Lower lobe of right lung (tissue), 2 donors: ENCODE measurements around the gene MGAT4A. TPM values are rescaled to one million over a fixed set of nuclear protein-coding genes. Genes with fewer than 3 reads are reported as not detected.
A peak's percentile ranks its signal among the peaks of the same experiment; 100 is the strongest.

Experiments
- ATAC-seq, 2 donors: fragments of 200-7000 bp; cut with Tn5 transposase; one replicate each; pipeline ENCODE4 v1.9.1; 2020 to 2022; ENCODE audit warnings: mild to moderate bottlenecking in 2 of 2, moderate library complexity in 2 of 2
- DNase-seq: peaks from one replicate; pipeline ENCODE4 v3.0.0-alpha.2; 2020
- H3K27ac ChIP-seq: fragments of 200-600 bp; one replicate; pipeline ENCODE4 v1.8.0; 2022
- H3K27me3 ChIP-seq: fragments of 200-600 bp; one replicate; pipeline ENCODE4 v1.8.0; 2022; ENCODE audit warnings: low read depth
- H3K36me3 ChIP-seq: fragments of 200-600 bp; one replicate; pipeline ENCODE4 v1.8.0; 2022; ENCODE audit warnings: mild to moderate bottlenecking
- H3K4me1 ChIP-seq: fragments of 200-600 bp; one replicate; pipeline ENCODE4 v1.8.0; 2022
- H3K4me3 ChIP-seq: fragments of 200-600 bp; one replicate; pipeline ENCODE4 v1.8.0; 2022; ENCODE audit warnings: mild to moderate bottlenecking
- H3K9me3 ChIP-seq: fragments of 200-600 bp; one replicate; pipeline ENCODE4 v1.8.0; 2022
- intact Hi-C: fragments of 100-400 bp; cut with DNase I; formaldehyde crosslinking; loops from one replicate; pipeline ENCODE4 v1.11.0; 2022
- total RNA-seq: library from RNA; stranded (reverse); fragmentation: NEBNext Ultra II Directional; extraction: Animal tissue kit (Norgen Biotek cat#: 25700); gene quantifications from one replicate; pipeline ENCODE4 v1.2.1, GENCODE V29; 2021
- TF ChIP-seq, protein P1 (sequence below): fragments of 200-600 bp; IDR thresholded peaks from one replicate; pipeline ENCODE4 v1.8.0; 2022; ENCODE audit warnings: antibody characterized with exemption, mild to moderate bottlenecking
- donor health status: DM: no; HTN: yes; CAD: no; lungs with severe emphysema.

MGAT4A gene
- total RNA-seq, 1 donor from 2014 or later, result 82.0 TPM

DNA sequence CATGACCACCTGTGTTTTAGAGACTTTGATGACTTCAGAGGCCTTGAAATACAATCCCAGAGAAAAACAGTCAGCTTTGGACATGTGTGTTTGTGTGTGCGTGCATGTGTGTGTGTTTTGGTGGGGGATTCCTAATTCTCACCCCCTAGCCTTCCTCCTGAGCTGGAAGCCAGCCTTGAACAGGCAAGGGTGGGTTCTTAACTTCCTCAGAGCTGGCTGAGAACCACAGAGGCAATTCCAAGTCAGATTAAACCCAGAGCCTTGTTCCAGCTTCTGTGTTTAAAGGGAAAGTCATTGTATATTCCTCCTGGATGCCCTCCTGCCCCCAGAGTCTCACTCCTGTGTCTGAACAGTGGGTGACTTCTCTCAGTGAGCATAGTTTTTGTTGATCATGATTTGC, 45.2 kb upstream of the MGAT4A start:
- TF ChIP-seq, protein P1, sequence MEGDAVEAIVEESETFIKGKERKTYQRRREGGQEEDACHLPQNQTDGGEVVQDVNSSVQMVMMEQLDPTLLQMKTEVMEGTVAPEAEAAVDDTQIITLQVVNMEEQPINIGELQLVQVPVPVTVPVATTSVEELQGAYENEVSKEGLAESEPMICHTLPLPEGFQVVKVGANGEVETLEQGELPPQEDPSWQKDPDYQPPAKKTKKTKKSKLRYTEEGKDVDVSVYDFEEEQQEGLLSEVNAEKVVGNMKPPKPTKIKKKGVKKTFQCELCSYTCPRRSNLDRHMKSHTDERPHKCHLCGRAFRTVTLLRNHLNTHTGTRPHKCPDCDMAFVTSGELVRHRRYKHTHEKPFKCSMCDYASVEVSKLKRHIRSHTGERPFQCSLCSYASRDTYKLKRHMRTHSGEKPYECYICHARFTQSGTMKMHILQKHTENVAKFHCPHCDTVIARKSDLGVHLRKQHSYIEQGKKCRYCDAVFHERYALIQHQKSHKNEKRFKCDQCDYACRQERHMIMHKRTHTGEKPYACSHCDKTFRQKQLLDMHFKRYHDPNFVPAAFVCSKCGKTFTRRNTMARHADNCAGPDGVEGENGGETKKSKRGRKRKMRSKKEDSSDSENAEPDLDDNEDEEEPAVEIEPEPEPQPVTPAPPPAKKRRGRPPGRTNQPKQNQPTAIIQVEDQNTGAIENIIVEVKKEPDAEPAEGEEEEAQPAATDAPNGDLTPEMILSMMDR, result no peak
- DNase-seq (no peak), ATAC-seq (no peak)
- intact Hi-C loops, result no loop called here
- no peaks in the 10 kb centered on the region for H3K9me3 ChIP-seq
- peaks cover 29% of the 10 kb centered on the region for H3K4me1 ChIP-seq
- H3K27ac ChIP-seq, result peak overlapping the region; percentile 46
- H3K4me3 ChIP-seq, result no peak overlapping the region
- no peaks in the 10 kb centered on the region for H3K36me3 ChIP-seq
- H3K27me3 ChIP-seq, result no peaks in the 10 kb centered on the region

GRCh38 chr2:98775146-98775986, 44.4 kb upstream of the MGAT4A start:
- Histone ChIP-seq H3K36me3 (no peaks in the 10 kb centered on the region), H3K27ac (peak overlapping the region; percentile 54), H3K4me3 (no peak overlapping the region), H3K4me1 (peaks cover 30% of the 10 kb centered on the region), H3K27me3 (no peaks in the 10 kb centered on the region), H3K9me3 (no peaks in the 10 kb centered on the region)
- intact Hi-C loops, result no loop called here
- no peak for DNase-seq
- TF ChIP-seq, protein P1, result no peak
- ATAC-seq, result peak in 1 of 2 donors; percentile 41

- Histone ChIP-seq H3K4me1 (peaks cover 41% of the 10 kb centered on the region), H3K27ac (no peak overlapping the region), H3K36me3 (no peaks in the 10 kb centered on the region), H3K4me3 (no peak overlapping the region), H3K27me3 (no peaks in the 10 kb centered on the region), H3K9me3 (no peaks in the 10 kb centered on the region)
- no peak for ATAC-seq
- TF ChIP-seq, protein P1, result no peak
- DNase-seq, result no peak
- intact Hi-C loops, result no loop called here
Observed at GRCh38 chr2:98773907-98774306, 43.0 kb upstream of the MGAT4A start.

- ATAC-seq, result no peak
- intact Hi-C loops, result no loop called here
- H3K27ac ChIP-seq, result no peak overlapping the region
Observed at GRCh38 chr2:98773169-98773568, 42.2 kb upstream of the MGAT4A start.

DNA sequence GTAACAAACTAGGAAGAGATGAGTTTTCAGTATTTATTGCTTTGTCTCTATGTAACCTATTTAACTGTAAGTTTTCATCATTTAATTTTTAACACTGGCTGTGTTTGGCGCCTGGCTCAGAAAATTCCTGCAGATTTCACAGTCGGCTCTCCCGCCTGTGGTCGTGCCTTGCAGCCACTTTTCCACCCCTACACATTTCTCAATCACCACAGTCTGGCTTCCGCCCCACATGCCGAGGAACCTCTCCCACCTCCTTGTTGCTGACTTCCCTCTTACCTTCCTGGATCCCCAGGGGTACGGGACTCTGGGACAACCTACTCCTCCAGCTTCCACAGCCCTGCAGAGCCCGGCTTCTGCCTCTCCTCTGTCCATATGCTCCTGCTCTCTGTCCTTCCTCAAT, 41.6 kb upstream of the MGAT4A start:
- peak overlapping the region; percentile 25 for H3K4me3 ChIP-seq
- no peak for DNase-seq
- TF ChIP-seq, protein P1, result no peak
- intact Hi-C loops, result no loop called here
- no peaks in the 10 kb centered on the region for H3K27me3 ChIP-seq
- H3K27ac ChIP-seq, result peak overlapping the region; percentile 62
- no peaks in the 10 kb centered on the region for H3K36me3 ChIP-seq
- peak in 1 of 2 donors; percentile 15 for ATAC-seq
- H3K4me1 ChIP-seq, result peaks cover 49% of the 10 kb centered on the region
- no peaks in the 10 kb centered on the region for H3K9me3 ChIP-seq

More at GRCh38 chr2:98773169-98773568, 42.2 kb upstream of the MGAT4A start:
- TF ChIP-seq, protein P1, result no peak
- Histone ChIP-seq H3K36me3 (no peaks in the 10 kb centered on the region), H3K27me3 (no peaks in the 10 kb centered on the region), H3K4me3 (no peak overlapping the region), H3K9me3 (no peaks in the 10 kb centered on the region), H3K4me1 (peaks cover 48% of the 10 kb centered on the region)
- no peak for DNase-seq
